ENCODE data around the gene LAMTOR4.
"Not testable (repeated sequence)": the region's sequence is repeated elsewhere in the genome, so short reads cannot be mapped to it uniquely, and the experiment has no call there.

Gene LAMTOR4

GRCh38 chr7:100122067-100122466 is 26.7 kb upstream of the LAMTOR4 start:
- FAIRE-seq, result no peak
- no peak for DNase-seq (ENCODE audit: insufficient read length, low spot score)

- FAIRE-seq, result no peak
- DNase-seq (ENCODE audit: insufficient read length, low spot score), result no peak
Observed at GRCh38 chr7:100122568-100122967, 26.1 kb upstream of the LAMTOR4 start.

GRCh38 chr7:100124301-100125230 is 24.2 kb upstream of the LAMTOR4 start:
- DNase-seq (ENCODE audit: insufficient read length, low spot score) (no peak), FAIRE-seq (no peak)

GRCh38 chr7:100126239-100126930 is 22.3 kb upstream of the LAMTOR4 start:
- DNase-seq (ENCODE audit: insufficient read length, low spot score) (no peak), FAIRE-seq (no peak)

- peak; percentile 89 for FAIRE-seq
- DNase-seq (ENCODE audit: insufficient read length, low spot score), result peak; percentile 72
Observed at GRCh38 chr7:100126931-100127865, 21.5 kb upstream of the LAMTOR4 start, which contains the start of gene MBLAC1. TSS of gene MBLAC1 (plus strand) at chr7:100126967. CDS start at chr7:100127396, 429 bp downstream.

GRCh38 chr7:100127866-100128636 is 20.7 kb upstream of the LAMTOR4 start:
- FAIRE-seq (no peak), DNase-seq (ENCODE audit: insufficient read length, low spot score) (no peak)

GRCh38 chr7:100128637-100128963 is 20.1 kb upstream of the LAMTOR4 start:
- FAIRE-seq (no peak), DNase-seq (ENCODE audit: insufficient read length, low spot score) (no peak)

GRCh38 chr7:100130220-100130607 is 18.5 kb upstream of the LAMTOR4 start:
- not testable (repeated sequence) for DNase-seq (ENCODE audit: insufficient read length, low spot score)

GRCh38 chr7:100130608-100131453 is 17.9 kb upstream of the LAMTOR4 start:
- FAIRE-seq, result no peak
- peak; percentile 52 for DNase-seq (ENCODE audit: insufficient read length, low spot score)

More at GRCh38 chr7:100130220-100130607, 18.5 kb upstream of the LAMTOR4 start:
- not testable (repeated sequence) for FAIRE-seq

GRCh38 chr7:100132126-100132525 is 16.6 kb upstream of the LAMTOR4 start:
- DNase-seq (ENCODE audit: insufficient read length, low spot score) (no peak), FAIRE-seq (no peak)

- FAIRE-seq (peak; percentile 78), DNase-seq (ENCODE audit: insufficient read length, low spot score) (no peak)
Observed at GRCh38 chr7:100132697-100133151, 16.0 kb upstream of the LAMTOR4 start.

GRCh38 chr7:100137851-100138760 is 10.6 kb upstream of the LAMTOR4 start:
- no peak for DNase-seq (ENCODE audit: insufficient read length, low spot score)
- peak; percentile 76 for FAIRE-seq

GRCh38 chr7:100141555-100141949 is 7.2 kb upstream of the LAMTOR4 start:
- FAIRE-seq, result no peak
- no peak for DNase-seq (ENCODE audit: insufficient read length, low spot score)

- DNase-seq (ENCODE audit: insufficient read length, low spot score), result no peak
- no peak for FAIRE-seq
Observed at GRCh38 chr7:100142461-100142860, 6.3 kb upstream of the LAMTOR4 start.

GRCh38 chr7:100146350-100146749 is 2.4 kb upstream of the LAMTOR4 start:
- FAIRE-seq; DNase-seq (ENCODE audit: insufficient read length, low spot score): not testable (repeated sequence)

GRCh38 chr7:100147278-100147677 is 1.4 kb upstream of the LAMTOR4 start:
- DNase-seq (ENCODE audit: insufficient read length, low spot score), result no peak
- FAIRE-seq, result no peak

- DNase-seq (ENCODE audit: insufficient read length, low spot score), result no peak
- FAIRE-seq, result no peak
Observed at GRCh38 chr7:100148225-100148558, 526 bp upstream of the LAMTOR4 start.

- FAIRE-seq, result no peak
- DNase-seq (ENCODE audit: insufficient read length, low spot score), result no peak
Observed at GRCh38 chr7:100152404-100152803, 3.7 kb downstream of the LAMTOR4 start.

Measured in GM19239 (cell line).